ENCODE results near the gene SPEN. TPM values are rescaled to one million over a fixed set of nuclear protein-coding genes. Genes with fewer than 3 reads are reported as not detected.

The SPEN gene
- total and polyA plus RNA-seq, 10 of the 15 experiments (the other 5 are each of a cell fraction or from before 2014, with no cell fraction given): 5.2 to 58.7 (median 20.1) TPM

- TF ChIP-seq USF2 (IDR thresholded peaks at IDR 0.05; ENCODE audit: borderline replicate concordance, low read depth, low read length) (no peak), ZNF217 (IDR thresholded peaks at IDR 0.05) (no peak), RELB (IDR thresholded peaks at IDR 0.05; ENCODE audit: low read depth) (no peak), TCF3 (IDR thresholded peaks at IDR 0.05; ENCODE audit: borderline replicate concordance, insufficient read depth, low read depth, low read length) (no peak), CUX1 (IDR thresholded peaks at IDR 0.05; ENCODE audit: insufficient replicate concordance, low read depth, low read length) (no peak), ELK1 (IDR thresholded peaks at IDR 0.05; ENCODE audit: low read depth, low read length) (no peak)
- no TSS peak for BruUV-seq (replicated peaks)
- in situ Hi-C loops (cut with MboI): no loop called here
- Histone ChIP-seq H3K79me2 (ENCODE audit: control insufficient read depth, insufficient read depth, low read length) (no peaks in the 10 kb centered on the region), H3K27ac (ENCODE audit: control insufficient read depth, insufficient read depth) (no peak overlapping the region), H3K4me1 (ENCODE audit: control insufficient read depth, insufficient read depth, low read length) (no peaks in the 10 kb centered on the region), H3K4me2 (ENCODE audit: control insufficient read depth, insufficient read depth) (no peak overlapping the region), H4K20me1 (ENCODE audit: control insufficient read depth, insufficient read depth) (no peaks in the 10 kb centered on the region), H3K27me3 (replicated peaks in 1 of 2; ENCODE audit: control insufficient read depth in 2 of 2, insufficient read depth in 2 of 2, low read length in 1 of 2) (no peaks in the 10 kb centered on the region), H2AFZ (ENCODE audit: control insufficient read depth, low read depth, low read length) (no peak overlapping the region), H3K9me3 (replicated peaks; ENCODE audit: control insufficient read depth, insufficient read depth, low read length) (no peaks in the 10 kb centered on the region), H3K36me3 (ENCODE audit: control insufficient read depth in 2 of 2, insufficient read depth in 2 of 2, low read length in 1 of 2) (peaks cover 8 to 65% of the 10 kb centered on the region in 2 experiments), H3K4me3 (no peak overlapping the region), H3K9ac (ENCODE audit: control insufficient read depth, insufficient read depth, low read length) (no peak overlapping the region)
- ChIA-PET POLR2A (no interaction called here), RAD21 (ENCODE audit: unreplicated experiment) (no interaction called here), SMC1A (ENCODE audit: uncharacterized antibody, unreplicated experiment) (interaction anchor here (0.7 kb wide), 1 partner anchor 40 kb away, joined by 3 read pairs; no protein-coding TSS in a partner anchor), CTCF (no interaction called here)
- 57% methylated on average over 13 of the region's 13 CpGs for WGBS (ENCODE audit: insufficient coverage, insufficient replicate concordance, low lambda C conversion rate, missing lambda C conversion rate)
- DNase-seq (ENCODE audit: low read depth, low spot score) (no peak), ATAC-seq (no peak), FAIRE-seq (no peak)
- intact Hi-C loops (cut with micrococcal nuclease; ENCODE audit: unreplicated experiment): loop anchor here (10.0 kb wide), 1 partner anchor 114 kb away; no protein-coding TSS in a partner anchor
Measured at GRCh38 chr1:15940110-15941043, 92.9 kb downstream of the SPEN start.
